Measurements from ENCODE around the gene GTF2H4.
"Not testable (repeated sequence)": the region's sequence is repeated elsewhere in the genome, so short reads cannot be mapped to it uniquely, and the experiment has no call there.

GTF2H4 gene

DNA sequence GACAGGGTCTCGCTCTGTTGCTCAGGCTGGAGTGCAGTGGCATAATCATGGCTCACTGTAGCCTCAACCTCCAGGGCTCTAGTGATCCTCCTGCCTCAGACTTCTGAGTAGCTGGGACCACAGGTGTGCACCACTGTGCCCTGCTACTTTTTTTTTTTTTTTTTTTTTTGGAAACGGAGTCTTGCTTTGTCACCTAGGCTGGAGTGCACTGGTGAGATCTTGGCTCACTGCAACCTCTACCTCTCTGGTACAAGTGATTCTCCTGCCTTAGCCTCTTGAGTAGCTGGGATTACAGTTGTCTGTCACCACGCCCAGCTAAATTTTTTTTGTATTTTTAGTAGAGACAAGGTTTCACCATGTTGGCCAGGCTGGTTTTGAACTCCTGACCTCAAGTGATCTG, 19.1 kb downstream of the GTF2H4 start:
- DNase-seq, result not testable (repeated sequence)

DNA sequence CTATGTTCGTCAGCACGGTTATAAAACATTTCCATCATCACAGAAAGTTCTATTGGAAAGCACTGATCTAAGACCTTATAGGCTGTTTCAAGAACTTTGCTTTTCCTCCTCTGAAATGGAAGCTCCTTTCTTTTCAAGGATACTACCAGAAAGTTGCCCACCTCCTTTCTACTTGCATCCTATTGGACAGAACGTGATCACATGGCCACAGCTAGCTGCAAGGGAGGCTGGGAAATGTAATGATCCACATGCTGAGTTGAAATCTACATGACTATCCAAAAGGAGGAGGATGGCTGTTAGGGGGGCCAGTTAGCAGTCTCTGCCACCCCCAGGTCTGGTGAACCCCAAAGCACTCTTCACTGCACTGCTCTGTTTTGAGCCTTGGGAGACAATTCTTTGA, 20.7 kb downstream of the GTF2H4 start:
- DNase-seq, result no peak

DNA sequence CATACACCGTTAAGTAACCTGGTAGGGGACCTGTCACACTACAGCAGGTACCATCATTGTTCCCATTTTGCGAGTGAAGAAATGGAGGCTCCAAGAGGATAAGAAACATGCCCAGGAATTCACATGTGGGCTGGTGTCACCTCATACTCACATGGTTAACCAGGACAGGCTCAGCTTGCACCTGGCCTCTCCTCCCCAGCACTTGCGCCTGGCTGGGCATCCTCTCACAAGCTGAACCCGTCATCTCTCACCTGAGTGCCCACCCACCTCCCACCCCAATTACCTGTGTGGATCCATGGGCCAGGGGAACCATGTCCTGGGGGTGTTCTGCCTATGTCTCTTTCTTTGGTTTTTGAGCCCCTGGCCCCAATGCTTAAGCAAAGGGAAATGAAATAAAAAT, 22.5 kb downstream of the GTF2H4 start:
- DNase-seq, result no peak

DNA sequence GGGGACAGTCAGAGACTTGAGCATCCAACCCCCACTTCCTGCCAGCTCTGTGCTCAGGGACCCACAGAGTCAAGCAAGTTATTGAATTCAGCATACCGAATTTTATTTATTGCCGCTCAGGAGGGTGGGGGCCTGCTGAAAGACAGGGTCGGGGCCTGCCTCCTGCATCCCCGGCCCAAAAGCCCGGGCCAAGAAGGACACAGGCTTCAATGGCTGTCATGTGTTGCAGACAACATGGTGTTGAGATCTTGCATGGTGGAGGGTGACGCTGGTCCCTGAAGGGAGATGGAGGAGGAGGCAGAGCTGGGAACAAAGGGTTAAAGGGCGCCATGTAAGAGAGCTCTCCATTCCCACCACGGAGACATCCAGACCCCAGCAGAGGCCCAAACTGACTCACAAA, 23.3 kb downstream of the GTF2H4 start:
- DNase-seq, result no peak

DNA sequence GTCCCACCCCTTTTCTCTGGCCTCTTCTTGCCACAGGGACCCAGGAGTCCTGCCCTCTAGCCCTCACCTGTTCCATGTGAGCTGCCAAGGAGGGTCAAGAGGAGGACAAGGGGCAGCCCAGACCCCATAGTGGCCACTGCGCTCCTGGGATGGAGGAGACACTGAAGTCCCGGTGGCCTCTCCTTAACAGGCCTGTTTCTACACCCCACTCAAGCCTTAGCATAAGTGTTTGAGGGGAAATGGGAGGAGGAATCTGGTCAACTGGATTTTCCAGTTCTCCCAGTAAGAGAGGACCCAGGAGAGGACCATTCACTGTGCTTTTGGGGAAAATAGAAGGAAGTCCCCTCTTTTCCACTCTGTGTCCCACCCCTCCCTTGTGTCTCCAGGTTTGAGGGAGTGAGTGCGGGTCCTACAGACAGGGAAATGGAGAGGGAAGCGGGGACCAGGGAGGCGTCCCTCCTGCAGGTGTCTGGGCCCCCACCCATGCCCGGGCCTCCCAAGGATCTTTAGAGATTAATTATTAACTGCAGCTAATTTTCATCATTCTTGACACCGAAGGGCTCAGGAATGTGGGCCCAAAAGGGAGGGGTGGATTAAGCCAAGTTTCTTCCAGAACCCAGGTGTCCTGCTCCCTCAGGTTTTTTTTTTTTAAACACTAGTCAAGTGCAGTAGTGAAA, 24.1 kb downstream of the GTF2H4 start, which contains the start of gene SFTA2:
SFTA2 (minus strand) TSS at position 202 of the 677 bp plus-strand sequence; CDS start at position 128, 74 bp downstream.
- DNase-seq, result no peak

DNA sequence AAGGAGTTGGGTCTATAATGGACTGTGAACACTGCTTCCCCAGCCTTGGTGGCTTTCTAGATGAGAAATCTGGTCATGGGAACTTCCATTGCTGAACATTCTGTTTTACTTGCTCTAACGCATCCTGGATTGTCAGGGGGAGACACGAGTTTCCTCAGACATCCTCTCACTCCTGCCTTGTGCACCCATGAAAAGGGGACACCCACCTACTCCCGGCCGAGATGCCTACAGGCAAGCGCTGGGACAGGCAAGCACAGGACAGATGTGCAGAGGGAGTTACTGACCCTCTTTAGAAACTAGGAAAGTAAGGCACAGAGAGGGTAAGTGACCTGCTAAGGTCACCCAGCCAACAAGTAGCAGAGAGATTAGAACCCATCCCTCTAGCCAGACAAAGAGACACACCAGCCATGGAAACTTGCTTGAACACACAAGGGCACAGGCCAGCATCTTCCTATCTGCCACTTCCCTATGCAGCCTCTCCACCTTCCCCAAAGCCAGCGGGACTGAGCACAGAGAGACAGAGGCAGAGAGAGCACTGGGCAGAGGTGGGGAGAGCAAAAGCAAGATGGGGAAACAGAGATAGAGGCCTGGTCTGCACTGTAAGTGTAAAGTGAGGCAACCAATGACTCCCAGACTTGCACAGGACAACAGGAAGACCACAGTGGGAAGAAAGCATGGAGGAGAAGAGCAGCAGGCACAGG, 24.8 kb downstream of the GTF2H4 start:
- DNase-seq, result no peak

DNA sequence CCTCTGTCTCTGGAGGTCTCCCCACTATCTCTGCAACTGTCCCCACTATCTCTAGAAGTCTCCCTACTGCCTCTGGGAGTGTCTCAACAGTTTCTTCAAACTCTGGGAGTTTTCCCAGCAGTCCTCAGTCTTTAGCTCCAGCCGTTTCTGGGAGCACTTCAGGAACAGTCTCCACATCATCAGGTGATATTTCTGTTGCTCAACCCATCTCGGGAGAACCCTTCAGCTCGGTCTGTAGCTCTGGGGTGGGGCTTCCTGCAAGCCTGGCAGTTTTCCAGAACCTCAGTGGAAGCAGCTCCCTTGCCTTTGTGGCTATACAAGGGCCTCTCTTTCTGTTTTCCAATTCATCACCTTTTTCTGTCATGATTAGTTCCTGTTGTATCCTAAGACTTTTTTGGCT, 27.0 kb downstream of the GTF2H4 start:
- no peak for DNase-seq

DNA sequence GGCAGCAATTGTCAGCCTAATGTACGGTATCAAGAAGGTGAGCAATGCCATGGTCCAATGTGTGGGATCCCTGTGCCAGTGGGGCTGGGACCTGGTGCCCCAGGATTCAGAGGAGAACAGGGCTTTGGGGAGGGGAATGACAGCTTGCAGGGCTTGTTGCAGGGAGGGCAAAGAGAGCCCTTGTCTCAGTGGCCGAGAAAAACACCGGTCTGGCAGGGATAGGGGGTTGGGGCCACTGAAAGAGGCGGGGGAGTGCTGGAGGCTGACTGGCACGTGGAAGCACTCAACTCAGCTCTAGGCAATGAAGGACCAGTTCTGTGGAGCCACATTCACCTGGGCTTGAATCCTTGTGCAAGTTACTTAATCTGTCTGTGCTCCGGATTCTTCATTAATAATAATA, 29.3 kb downstream of the GTF2H4 start:
- DNase-seq, result no peak

DNA sequence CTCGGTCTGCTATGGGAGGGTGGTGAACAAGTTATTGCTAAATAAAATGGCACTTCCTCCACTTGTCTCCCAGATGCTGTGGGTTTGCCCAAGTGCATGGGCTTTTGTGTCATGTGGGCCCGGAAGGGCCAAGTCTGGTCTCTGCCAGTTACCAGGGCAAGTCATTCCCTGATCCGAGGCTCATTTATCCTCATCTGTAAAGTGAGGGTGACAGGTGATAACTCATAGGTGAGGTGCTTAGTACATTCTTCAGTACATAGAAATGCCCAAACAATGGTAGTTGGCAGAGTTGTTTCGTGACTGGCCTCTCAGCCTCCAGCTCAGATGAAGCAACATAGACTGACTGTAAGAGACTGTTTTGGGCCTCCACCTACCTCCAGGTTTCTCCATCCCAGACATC, 30.7 kb downstream of the GTF2H4 start:
- no peak for DNase-seq

DNA sequence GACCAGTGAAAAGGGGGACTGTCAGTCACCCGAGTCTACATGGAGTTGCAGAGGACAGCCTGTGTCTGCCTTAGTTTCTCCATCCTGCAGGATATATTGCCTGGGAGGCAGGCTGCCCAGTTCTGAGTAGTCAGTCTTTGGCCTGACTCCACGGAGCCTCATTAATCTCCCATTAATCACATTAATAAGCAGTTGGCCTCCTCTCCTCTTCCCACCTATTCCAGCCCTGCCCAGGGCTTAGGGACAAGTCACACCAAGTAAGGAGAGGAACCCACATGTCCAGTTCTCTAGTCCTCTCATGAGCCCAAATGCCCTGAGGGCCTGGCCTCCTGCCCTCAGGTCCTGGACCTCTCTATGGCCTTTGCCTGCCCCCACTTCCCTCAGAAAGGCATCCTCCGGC, 31.5 kb downstream of the GTF2H4 start:
- no peak for DNase-seq

DNA sequence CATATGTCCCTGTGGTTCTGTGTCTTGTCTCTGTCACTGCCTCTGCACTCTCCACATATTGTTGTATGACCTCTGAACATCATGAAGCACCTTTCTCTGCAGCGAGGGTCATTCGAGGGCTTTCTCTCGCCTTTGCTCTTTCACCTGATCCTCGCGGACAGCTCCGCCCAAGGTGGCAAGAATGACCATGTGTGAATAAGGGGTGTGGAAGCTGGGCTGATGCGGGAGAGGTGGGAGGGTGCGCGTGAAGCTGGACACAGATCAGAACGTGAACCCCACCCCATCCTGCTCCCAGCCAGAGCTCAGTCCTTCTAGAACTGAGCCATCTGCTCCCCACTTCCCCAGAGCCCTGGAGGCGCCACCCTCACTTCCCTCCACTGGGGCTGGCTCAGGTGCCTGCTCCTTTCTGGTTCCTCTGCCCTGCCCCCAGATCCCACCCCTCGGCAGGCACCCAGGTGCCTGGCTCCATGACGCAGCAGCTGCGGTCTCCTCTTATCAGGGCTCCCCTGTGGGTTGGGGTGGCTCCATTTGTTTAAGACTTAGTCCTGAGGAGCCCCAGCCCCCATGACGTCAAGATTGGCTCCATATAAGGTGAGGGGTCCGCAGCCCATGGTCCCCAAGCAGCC, 32.5 kb downstream of the GTF2H4 start, which contains the start of gene MUCL3:
MUCL3 (plus strand) TSS at position 613 of the 626 bp plus-strand sequence. CDS start 27 bp downstream, outside the sequence.
- no peak for DNase-seq

DNA sequence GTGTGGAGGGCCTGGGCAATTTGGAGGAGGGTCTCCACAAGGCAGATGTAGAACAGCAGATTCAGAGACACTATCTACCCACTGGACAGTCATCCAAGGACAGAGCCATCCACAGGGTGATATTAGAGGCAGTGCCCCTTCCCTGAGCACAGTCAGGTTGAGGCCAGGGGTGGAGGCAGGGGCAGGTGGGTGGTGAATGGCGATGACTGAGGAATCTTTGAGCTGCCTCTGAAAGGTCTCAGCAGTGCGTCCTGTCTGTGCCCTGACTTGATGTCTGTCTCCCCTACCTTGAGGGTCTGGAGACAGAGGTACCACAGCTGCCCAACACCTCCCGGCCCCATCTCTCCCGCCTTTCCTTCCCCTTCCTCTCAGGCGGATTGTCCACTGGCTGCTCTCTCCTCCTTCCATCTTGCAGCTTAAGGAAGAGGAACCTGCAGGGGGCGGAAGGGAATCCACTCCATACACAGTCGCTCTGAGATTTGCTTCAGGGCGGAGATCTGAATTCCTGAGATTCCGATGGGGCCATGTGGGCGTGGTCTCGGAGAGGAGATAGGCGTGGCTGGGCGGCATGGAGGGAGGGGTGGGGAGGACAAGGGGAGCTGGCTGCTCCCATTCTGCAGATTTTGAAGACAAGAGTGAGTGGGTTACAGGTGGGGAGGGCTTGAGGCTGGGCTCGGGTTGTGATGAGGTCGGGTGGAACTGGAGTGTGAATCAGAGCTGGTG, 34.5 kb downstream of the GTF2H4 start:
- no peak for DNase-seq

DNA sequence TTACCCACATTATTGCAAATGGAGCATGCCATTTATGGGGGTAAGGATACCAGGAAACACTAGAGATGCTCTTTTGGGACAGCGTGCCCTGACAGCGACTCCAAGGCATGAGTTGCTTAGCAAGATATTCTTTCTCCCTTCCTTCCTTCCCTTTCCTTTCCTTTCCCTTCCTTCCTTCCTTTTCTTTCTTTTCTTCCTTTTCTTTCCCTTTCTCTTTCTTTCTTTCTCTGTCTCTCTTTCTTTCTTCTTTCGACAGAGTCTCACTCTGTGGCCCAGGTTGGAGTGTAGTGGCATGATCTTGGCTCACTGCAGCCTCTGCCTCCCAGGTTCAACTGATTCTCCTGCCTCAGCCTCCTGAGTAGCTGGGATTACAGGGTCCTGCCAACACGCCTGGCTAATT, 36.0 kb downstream of the GTF2H4 start:
- DNase-seq, result no peak

DNA sequence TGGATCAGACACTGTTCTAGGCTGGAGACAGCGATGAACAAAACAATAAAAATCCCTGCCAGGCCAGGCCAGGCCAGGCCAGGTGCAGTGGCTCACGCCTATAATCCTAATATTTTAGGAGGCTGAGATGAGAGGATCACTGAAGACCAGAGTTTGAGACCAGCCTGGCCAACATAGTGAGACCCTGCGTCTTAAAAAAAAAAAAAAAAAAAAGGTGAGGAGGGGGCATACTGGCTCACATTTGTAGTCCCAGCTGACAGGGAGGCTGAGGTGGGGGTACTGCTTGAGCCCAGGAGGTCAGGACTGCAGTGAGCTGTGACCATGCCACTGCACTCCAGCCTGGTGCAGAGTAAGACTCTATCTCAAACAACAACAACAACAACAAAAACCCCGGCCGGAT, 37.3 kb downstream of the GTF2H4 start:
- DNase-seq, result no peak

DNA sequence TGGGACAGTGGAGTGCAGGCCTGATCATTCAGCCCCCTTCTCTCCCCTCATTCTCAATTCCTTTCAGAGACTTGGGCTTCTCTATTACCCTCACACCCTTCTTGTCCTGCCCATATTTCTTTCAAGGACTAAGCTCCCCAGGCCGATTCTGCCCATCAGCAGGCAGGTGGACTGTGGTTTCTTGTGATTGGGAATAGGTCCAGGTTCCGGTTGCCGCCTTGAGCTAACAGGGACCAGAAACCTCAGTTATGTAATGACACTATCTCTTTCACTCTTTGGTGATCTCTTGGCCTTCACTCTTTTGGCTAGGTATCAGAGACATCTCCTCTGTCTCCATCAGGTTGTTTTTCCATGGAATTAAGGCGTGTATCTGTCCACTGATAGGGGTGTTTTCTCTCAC, 39.2 kb downstream of the GTF2H4 start:
- DNase-seq, result no peak

DNA sequence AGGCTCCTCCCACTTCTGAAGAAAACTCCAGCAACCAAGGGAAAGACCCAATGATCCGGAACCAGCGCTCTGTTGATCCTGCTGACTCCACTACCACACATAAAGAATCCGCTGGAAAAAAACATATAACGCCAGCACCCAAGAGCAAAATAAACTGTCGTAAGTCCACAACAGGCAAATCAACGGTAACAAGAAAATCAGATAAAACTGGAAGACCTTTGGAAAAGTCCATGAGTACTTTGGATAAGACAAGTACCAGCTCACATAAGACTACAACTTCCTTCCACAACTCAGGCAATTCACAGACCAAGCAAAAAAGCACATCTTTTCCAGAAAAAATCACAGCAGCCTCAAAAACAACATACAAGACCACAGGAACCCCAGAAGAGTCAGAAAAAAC, 40.8 kb downstream of the GTF2H4 start:
- no peak for DNase-seq

DNA sequence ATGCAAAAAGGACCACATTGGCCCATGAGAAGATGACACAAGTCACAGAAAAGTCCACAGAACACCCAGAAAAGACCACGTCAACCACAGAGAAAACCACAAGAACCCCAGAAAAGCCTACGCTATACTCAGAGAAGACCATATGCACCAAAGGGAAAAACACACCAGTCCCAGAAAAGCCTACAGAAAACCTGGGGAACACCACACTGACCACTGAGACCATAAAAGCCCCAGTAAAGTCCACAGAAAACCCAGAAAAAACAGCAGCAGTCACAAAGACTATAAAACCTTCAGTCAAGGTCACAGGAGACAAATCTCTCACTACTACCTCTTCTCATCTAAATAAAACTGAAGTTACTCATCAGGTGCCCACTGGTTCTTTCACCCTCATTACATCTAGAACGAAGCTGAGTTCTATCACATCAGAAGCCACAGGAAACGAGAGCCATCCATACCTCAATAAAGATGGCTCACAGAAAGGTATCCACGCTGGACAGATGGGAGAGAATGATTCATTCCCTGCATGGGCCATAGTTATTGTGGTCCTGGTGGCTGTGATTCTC, 44.0 kb downstream of the GTF2H4 start:
- DNase-seq, result no peak

DNA sequence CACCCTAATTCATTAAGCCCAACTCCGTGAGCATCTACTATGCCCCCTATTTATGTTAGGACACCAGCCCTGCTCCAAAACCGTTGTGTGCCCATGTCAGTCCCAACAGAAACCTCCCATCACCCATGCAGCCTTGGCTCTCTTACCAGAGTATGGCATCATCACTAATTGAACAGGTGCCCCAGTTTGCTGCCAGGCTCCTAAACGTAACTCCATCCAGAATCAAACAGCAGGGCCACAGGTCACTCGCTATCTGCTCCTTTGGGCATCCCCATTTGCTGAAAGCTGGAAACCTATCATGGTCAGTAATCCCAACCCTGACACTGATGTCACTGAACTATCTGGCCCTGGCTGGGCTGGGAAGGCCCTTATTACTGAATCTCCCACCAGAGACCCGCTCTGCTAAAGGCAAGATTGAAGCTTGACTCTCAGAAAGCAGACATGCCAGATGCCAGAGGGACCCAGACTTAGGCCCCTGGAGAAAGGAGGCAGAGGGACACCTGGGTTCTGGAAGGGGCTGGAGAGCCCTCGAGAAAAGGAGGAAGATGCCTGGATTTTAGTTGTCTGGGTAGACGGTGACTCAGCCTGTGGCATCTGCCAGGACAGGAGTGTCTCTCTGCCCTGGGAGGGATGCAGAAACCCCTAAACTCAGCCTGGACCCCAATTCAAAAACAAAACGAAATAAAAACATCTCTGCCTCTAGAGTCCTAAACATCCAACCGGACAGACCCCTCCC, 46.8 kb downstream of the GTF2H4 start:
- DNase-seq, result no peak

DNA sequence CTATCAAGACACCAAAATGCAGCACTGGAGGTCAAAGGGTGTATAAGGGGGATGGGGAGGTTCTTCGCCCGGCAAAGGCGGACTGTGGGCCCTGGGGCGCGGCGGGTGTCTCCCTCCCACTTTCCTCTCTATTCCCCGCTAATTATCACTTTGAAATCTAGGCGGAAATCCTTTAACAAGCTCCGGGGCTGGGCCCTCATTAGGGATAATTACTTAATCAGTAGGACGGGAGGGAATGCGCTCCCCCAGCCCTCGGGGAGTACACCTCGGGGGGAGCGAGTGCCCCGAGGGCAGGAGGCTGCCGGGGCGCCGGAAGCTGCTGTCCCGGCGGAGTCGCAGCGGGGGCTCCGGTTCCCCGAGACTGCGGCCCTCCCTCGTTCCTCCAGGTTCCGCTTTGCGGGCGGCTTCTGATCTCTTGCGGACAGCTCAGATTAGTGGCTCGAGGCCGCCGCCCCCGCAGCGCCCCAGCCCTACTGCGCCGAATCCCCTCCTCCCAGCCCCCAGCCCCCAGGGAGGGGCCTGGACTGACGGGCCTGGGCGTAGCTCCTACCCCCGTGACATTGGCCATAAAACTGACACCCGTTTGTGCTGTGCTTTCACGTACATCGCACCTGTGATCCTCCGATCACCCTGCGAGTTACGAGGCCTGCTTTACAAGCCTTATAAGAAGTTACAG, 47.5 kb downstream of the GTF2H4 start:
- no peak for DNase-seq

DNA sequence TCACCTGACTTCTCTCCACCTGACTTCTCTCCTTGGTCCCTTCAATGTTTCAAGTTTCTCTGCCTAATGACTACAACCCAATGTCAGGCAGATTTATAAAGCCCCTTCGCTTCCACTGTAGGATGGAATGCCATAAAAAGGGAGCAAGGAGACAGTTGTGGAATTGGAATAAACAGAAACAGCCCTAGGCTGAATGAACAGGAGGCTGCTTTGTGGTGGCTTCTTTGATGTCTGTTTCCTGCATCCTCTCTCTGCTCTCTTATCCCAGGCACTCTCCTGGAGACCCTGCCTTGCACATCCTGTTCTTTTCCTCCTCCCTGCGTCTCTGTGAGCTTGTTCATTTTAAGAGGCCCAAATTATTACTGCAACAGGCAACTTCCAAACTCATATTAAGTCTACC, 49.7 kb downstream of the GTF2H4 start:
- no peak for DNase-seq

DNA sequence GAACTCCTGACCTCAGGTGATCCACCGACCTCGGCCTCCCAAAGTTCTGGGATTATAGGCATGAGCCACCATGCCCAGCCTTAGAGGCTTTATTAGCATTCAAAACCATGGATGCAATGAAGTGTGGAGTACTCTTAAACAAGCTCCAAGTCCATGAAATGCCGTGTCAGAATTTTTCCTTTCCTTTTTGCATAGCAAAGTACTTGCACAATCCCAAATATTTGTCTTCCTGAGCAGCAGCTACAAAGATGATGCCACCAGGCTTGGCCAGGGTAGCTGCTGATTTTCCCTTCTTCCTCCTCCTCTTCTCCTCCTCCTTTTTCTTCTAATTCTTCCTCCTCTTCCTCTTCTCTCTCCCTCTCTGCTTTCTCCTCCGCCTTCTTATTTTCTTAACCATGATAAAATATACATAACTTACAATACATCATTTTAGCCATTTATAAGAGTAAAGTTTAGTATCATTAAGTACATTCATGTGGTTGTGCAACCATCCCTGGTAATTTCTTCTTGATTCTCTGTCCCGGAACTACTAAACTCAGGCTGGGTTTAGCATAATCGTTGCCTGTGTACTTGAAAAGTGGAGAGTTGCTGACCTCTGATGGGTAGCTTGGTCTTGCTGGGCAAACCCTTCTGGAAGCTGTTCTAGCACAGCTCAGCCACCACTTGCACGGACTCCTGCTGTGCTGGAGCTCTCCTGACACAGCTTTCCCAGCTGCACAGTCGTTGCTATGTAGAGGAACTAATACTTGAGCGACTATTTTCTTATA, 53.1 kb downstream of the GTF2H4 start:
- DNase-seq, result no peak

All from NCI-H1092 (cell line).